ENCODE data around the gene FRMD1.

DNA sequence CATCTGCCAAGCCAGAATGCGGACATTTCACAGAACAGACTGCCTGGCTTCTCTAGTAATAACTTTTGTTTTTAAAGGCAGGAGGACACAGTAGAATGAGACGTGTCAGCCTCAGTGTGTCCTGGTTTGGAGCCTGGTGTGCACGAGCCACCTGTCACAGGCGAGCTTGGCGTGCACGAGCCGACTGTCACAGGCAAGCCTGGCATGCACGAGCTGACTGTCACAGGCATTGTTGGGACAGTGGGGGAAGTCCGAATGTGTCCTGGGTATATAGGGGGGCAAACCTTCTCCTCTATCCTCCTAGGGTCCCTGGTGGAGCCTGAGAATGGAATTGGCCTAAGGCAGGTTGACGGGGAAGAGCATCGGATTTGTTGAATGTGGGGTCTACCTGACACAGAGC is 74.1 kb downstream of the FRMD1 start:
- TF ChIP-seq EZH2 (IDR thresholded peaks at IDR 0.05; ENCODE audit: insufficient read depth, low read length): no peak
- TF ChIP-seq, protein P1, sequence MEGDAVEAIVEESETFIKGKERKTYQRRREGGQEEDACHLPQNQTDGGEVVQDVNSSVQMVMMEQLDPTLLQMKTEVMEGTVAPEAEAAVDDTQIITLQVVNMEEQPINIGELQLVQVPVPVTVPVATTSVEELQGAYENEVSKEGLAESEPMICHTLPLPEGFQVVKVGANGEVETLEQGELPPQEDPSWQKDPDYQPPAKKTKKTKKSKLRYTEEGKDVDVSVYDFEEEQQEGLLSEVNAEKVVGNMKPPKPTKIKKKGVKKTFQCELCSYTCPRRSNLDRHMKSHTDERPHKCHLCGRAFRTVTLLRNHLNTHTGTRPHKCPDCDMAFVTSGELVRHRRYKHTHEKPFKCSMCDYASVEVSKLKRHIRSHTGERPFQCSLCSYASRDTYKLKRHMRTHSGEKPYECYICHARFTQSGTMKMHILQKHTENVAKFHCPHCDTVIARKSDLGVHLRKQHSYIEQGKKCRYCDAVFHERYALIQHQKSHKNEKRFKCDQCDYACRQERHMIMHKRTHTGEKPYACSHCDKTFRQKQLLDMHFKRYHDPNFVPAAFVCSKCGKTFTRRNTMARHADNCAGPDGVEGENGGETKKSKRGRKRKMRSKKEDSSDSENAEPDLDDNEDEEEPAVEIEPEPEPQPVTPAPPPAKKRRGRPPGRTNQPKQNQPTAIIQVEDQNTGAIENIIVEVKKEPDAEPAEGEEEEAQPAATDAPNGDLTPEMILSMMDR (IDR thresholded peaks at IDR 0.05; ENCODE audit: insufficient read depth, low read depth, low read length): no peak

Measured in astrocyte (in vitro differentiated cells and primary cell).